ENCODE data around the gene ATP2C1.
A peak's percentile ranks its signal among the peaks of the same experiment; 100 is the strongest.

Gene ATP2C1

GRCh38 chr3:130894986-130895280 is 1.0 kb downstream of the ATP2C1 start:
- TF ChIP-seq CTCF (IDR thresholded peaks at IDR 0.05; ENCODE audit: insufficient read depth, low read depth, low read length, missing control alignments), result no peak
- no peak for DNase-seq (ENCODE audit: low read depth)
- peak overlapping the region; percentile 79 for H3K4me3 ChIP-seq (ENCODE audit: low read depth, low read length)

- TF ChIP-seq CTCF (IDR thresholded peaks at IDR 0.05; ENCODE audit: insufficient read depth, low read depth, low read length, missing control alignments), result no peak
- peak overlapping the region; percentile 79 for H3K4me3 ChIP-seq (ENCODE audit: low read depth, low read length)
- peak; percentile 56 for DNase-seq (ENCODE audit: low read depth)
Observed at GRCh38 chr3:130895690-130896488, 2.0 kb downstream of the ATP2C1 start.

- no peak overlapping the region for H3K4me3 ChIP-seq (ENCODE audit: low read depth, low read length)
- TF ChIP-seq CTCF (IDR thresholded peaks at IDR 0.05; ENCODE audit: insufficient read depth, low read depth, low read length, missing control alignments), result no peak
- DNase-seq (ENCODE audit: low read depth), result no peak
Observed at GRCh38 chr3:130897316-130897715, 3.4 kb downstream of the ATP2C1 start.

GRCh38 chr3:130900959-130901358 is 7.1 kb downstream of the ATP2C1 start:
- DNase-seq (ENCODE audit: low read depth), result peak; percentile 44
- TF ChIP-seq CTCF (IDR thresholded peaks at IDR 0.05; ENCODE audit: insufficient read depth, low read depth, low read length, missing control alignments), result no peak

GRCh38 chr3:130901463-130902204 is 7.8 kb downstream of the ATP2C1 start:
- DNase-seq (ENCODE audit: low read depth), result no peak
- no peak for TF ChIP-seq CTCF (IDR thresholded peaks at IDR 0.05; ENCODE audit: insufficient read depth, low read depth, low read length, missing control alignments)
- no peak overlapping the region for H3K4me3 ChIP-seq (ENCODE audit: low read depth, low read length)

More at GRCh38 chr3:130900959-130901358, 7.1 kb downstream of the ATP2C1 start:
- no peak overlapping the region for H3K4me3 ChIP-seq (ENCODE audit: low read depth, low read length)

- DNase-seq (ENCODE audit: low read depth), result no peak
- no peak for TF ChIP-seq CTCF (IDR thresholded peaks at IDR 0.05; ENCODE audit: insufficient read depth, low read depth, low read length, missing control alignments)
- H3K4me3 ChIP-seq (ENCODE audit: low read depth, low read length), result no peak overlapping the region
Observed at GRCh38 chr3:130903412-130903908, 9.6 kb downstream of the ATP2C1 start.

Data from GM12865 (cell line).